ENCODE measurements around the gene GLG1.

Gene GLG1

GRCh38 chr16:74617206-74617788 lies 10.4 kb upstream of the GLG1 start:
- Histone ChIP-seq H3K9me2 (replicated peaks; ENCODE audit: insufficient read depth, low read length) (no peaks in the 10 kb centered on the region), H3K4me3 (ENCODE audit: low read length) (no peak overlapping the region), H3K4me1 (ENCODE audit: low read length) (no peaks in the 10 kb centered on the region), H3K9ac (ENCODE audit: low read length) (no peak overlapping the region), H3F3A (ENCODE audit: insufficient read depth, low read length) (no peaks in the 10 kb centered on the region), H3K79me2 (ENCODE audit: low read length) (no peaks in the 10 kb centered on the region), H3K27ac (ENCODE audit: low read length) (no peak overlapping the region), H3K9me3 (replicated peaks; ENCODE audit: insufficient read depth, low read length) (no peaks in the 10 kb centered on the region), H3K27me3 (replicated peaks; ENCODE audit: insufficient read depth, low read length) (no peaks in the 10 kb centered on the region), H4K20me1 (ENCODE audit: insufficient read depth, low read length) (no peaks in the 10 kb centered on the region), H3K36me3 (replicated peaks; ENCODE audit: insufficient read depth, low read length) (no peaks in the 10 kb centered on the region), H3K4me2 (ENCODE audit: low read depth, low read length) (no peak overlapping the region), H2AFZ (ENCODE audit: low read length) (no peak overlapping the region)
- TF ChIP-seq EZH2 (optimal IDR thresholded peaks at IDR 0.05; ENCODE audit: low read depth, low read length), result no peak
- TF ChIP-seq, protein P1, sequence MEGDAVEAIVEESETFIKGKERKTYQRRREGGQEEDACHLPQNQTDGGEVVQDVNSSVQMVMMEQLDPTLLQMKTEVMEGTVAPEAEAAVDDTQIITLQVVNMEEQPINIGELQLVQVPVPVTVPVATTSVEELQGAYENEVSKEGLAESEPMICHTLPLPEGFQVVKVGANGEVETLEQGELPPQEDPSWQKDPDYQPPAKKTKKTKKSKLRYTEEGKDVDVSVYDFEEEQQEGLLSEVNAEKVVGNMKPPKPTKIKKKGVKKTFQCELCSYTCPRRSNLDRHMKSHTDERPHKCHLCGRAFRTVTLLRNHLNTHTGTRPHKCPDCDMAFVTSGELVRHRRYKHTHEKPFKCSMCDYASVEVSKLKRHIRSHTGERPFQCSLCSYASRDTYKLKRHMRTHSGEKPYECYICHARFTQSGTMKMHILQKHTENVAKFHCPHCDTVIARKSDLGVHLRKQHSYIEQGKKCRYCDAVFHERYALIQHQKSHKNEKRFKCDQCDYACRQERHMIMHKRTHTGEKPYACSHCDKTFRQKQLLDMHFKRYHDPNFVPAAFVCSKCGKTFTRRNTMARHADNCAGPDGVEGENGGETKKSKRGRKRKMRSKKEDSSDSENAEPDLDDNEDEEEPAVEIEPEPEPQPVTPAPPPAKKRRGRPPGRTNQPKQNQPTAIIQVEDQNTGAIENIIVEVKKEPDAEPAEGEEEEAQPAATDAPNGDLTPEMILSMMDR (IDR thresholded peaks at IDR 0.05; ENCODE audit: low read length), result no peak
- TF ChIP-seq EZH2phosphoT487 (IDR thresholded peaks at IDR 0.05; ENCODE audit: low read length), result no peak
- DNase-seq, result no peak

DNA sequence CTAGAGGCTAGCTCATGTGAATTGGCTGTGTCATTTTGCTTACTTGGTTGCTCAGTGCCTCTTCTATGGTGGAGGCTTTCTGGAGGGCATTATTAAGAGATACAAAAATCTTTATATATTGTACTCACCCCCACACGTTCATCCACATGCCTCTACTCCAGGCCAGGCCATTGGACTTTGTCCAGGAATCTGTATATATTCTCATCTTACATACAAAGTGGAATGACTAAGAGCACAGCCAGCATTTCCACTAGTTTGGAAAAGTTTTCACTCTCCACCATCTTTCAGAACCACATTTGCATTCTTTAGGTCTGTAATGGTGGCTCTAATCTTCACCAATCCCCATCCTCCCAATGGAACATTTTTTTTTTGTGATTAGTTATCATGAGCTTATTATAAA lies 4.8 kb upstream of the GLG1 start:
- H3K79me2 ChIP-seq (ENCODE audit: low read length), result peaks cover under 1% of the 10 kb centered on the region; the same call in 1 of the 2 replicates
- H3K9ac ChIP-seq (ENCODE audit: low read length), result no peak overlapping the region
- H3K36me3 ChIP-seq (replicated peaks; ENCODE audit: insufficient read depth, low read length), result no peaks in the 10 kb centered on the region
- H3K4me1 ChIP-seq (ENCODE audit: low read length), result no peaks in the 10 kb centered on the region
- no peak for DNase-seq
- H3K4me3 ChIP-seq (ENCODE audit: low read length), result no peak overlapping the region
- H3K9me3 ChIP-seq (replicated peaks; ENCODE audit: insufficient read depth, low read length), result no peaks in the 10 kb centered on the region
- H4K20me1 ChIP-seq (ENCODE audit: insufficient read depth, low read length), result no peaks in the 10 kb centered on the region
- TF ChIP-seq EZH2 (optimal IDR thresholded peaks at IDR 0.05; ENCODE audit: low read depth, low read length), result no peak
- TF ChIP-seq, protein P1 (IDR thresholded peaks at IDR 0.05; ENCODE audit: low read length), result no peak
- no peaks in the 10 kb centered on the region for H3F3A ChIP-seq (ENCODE audit: insufficient read depth, low read length)
- no peak overlapping the region for H3K4me2 ChIP-seq (ENCODE audit: low read depth, low read length)
- no peak overlapping the region for H2AFZ ChIP-seq (ENCODE audit: low read length)
- no peaks in the 10 kb centered on the region for H3K9me2 ChIP-seq (replicated peaks; ENCODE audit: insufficient read depth, low read length)
- H3K27ac ChIP-seq (ENCODE audit: low read length), result no peak overlapping the region
- H3K27me3 ChIP-seq (replicated peaks; ENCODE audit: insufficient read depth, low read length), result no peaks in the 10 kb centered on the region

DNA sequence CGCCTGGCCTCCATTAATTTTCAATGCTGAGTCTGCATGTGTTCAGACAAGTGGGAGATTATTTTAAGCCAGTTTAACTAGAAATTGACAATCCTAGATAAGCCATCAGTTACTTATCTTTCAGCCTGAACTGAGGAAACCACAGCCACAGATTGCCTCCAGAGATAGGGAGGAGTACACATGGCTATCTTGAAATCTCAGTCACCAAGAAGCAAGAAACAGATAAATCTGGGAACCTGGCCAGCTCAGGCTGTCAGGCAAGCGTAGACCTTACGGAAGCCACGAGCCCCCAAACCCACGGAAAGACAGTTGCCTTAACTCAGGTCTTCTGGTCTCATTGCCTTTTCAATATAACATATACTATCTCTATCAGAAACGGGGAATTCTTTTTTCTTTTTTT lies 2.0 kb upstream of the GLG1 start:
- Histone ChIP-seq H3F3A (ENCODE audit: insufficient read depth, low read length) (no peaks in the 10 kb centered on the region), H2AFZ (ENCODE audit: low read length) (no peak overlapping the region), H3K4me2 (ENCODE audit: low read depth, low read length) (no peak overlapping the region), H3K9me3 (replicated peaks; ENCODE audit: insufficient read depth, low read length) (no peaks in the 10 kb centered on the region), H3K36me3 (replicated peaks; ENCODE audit: insufficient read depth, low read length) (no peaks in the 10 kb centered on the region), H3K27ac (ENCODE audit: low read length) (no peak overlapping the region), H3K27me3 (replicated peaks; ENCODE audit: insufficient read depth, low read length) (no peaks in the 10 kb centered on the region), H3K9me2 (replicated peaks; ENCODE audit: insufficient read depth, low read length) (no peaks in the 10 kb centered on the region), H3K4me3 (ENCODE audit: low read length) (no peak overlapping the region), H3K79me2 (ENCODE audit: low read length) (peaks cover 28% of the 10 kb centered on the region), H3K4me1 (ENCODE audit: low read length) (no peaks in the 10 kb centered on the region), H3K9ac (ENCODE audit: low read length) (no peak overlapping the region), H4K20me1 (ENCODE audit: insufficient read depth, low read length) (no peaks in the 10 kb centered on the region)
- DNase-seq, result no peak
- TF ChIP-seq EZH2 (optimal IDR thresholded peaks at IDR 0.05; ENCODE audit: low read depth, low read length) (no peak), EZH2phosphoT487 (IDR thresholded peaks at IDR 0.05; ENCODE audit: low read length) (no peak)
- TF ChIP-seq, protein P1 (IDR thresholded peaks at IDR 0.05; ENCODE audit: low read length), result no peak
